Urothelium cell line (cell line): ENCODE measurements around the gene EGR1.

Source experiments
- DNase-seq: peaks from one replicate; pipeline ENCODE4 v3.0.0; 2011; ENCODE audit warnings: low spot score, mixed read lengths
- FAIRE-seq: peaks from 2 replicates; lab custom pipeline; 2011; peaks lifted over from hg19 to GRCh38; lab: Jason Lieb, UNC

Gene EGR1

GRCh38 chr5:138452720-138453119 lies 12.6 kb upstream of the EGR1 start:
- no peak for FAIRE-seq
- DNase-seq = no peak

GRCh38 chr5:138453590-138453989 lies 11.7 kb upstream of the EGR1 start:
- DNase-seq = no peak
- FAIRE-seq = no peak

GRCh38 chr5:138454121-138454520 lies 11.2 kb upstream of the EGR1 start:
- no peak for DNase-seq
- no peak for FAIRE-seq

GRCh38 chr5:138455232-138455930 lies 9.9 kb upstream of the EGR1 start:
- FAIRE-seq (no peak), DNase-seq (peak; percentile 0)

- FAIRE-seq (no peak), DNase-seq (peak; percentile 4)
Observed at GRCh38 chr5:138457531-138458275, 7.6 kb upstream of the EGR1 start.

GRCh38 chr5:138458384-138458783 lies 6.9 kb upstream of the EGR1 start:
- DNase-seq (peak; percentile 0), FAIRE-seq (no peak)

- FAIRE-seq = no peak
- DNase-seq = peak; percentile 0
Observed at GRCh38 chr5:138458856-138459255, 6.4 kb upstream of the EGR1 start.

- DNase-seq (peak; percentile 1), FAIRE-seq (no peak)
Observed at GRCh38 chr5:138459311-138459933, 5.9 kb upstream of the EGR1 start.

GRCh38 chr5:138460032-138460693 lies 5.1 kb upstream of the EGR1 start:
- DNase-seq (peak; percentile 0), FAIRE-seq (no peak)

- DNase-seq (peak; percentile 1), FAIRE-seq (no peak)
Observed at GRCh38 chr5:138461343-138462125, 3.7 kb upstream of the EGR1 start.

- DNase-seq (peak; percentile 4), FAIRE-seq (no peak)
Observed at GRCh38 chr5:138463419-138464007, 1.8 kb upstream of the EGR1 start.

GRCh38 chr5:138464008-138464387 lies 1.3 kb upstream of the EGR1 start:
- DNase-seq = peak; percentile 92
- no peak for FAIRE-seq

GRCh38 chr5:138464388-138465260 lies 655 bp upstream of the EGR1 start:
- no peak for FAIRE-seq
- DNase-seq = peak; percentile 93

- peak; percentile 14 for DNase-seq
- FAIRE-seq = no peak
Observed at GRCh38 chr5:138466125-138466899, 1.0 kb downstream of the EGR1 start.

GRCh38 chr5:138466900-138467710 lies 1.8 kb downstream of the EGR1 start:
- FAIRE-seq = no peak
- peak; percentile 2 for DNase-seq

- FAIRE-seq = no peak
Observed at GRCh38 chr5:138467711-138468132, 2.4 kb downstream of the EGR1 start.

GRCh38 chr5:138468133-138468965 lies 3.1 kb downstream of the EGR1 start:
- DNase-seq = peak; percentile 0
- FAIRE-seq = no peak

More at GRCh38 chr5:138467711-138468132, 2.4 kb downstream of the EGR1 start:
- peak; percentile 2 for DNase-seq
